Urothelium cell line (cell line): ENCODE data around the gene ZBTB12.
"Not testable (repeated sequence)": the region's sequence is repeated elsewhere in the genome, so short reads cannot be mapped to it uniquely, and the experiment has no call there.

Source experiments
- DNase-seq: peaks from one replicate; pipeline ENCODE4 v3.0.0; 2011; ENCODE audit warnings: low spot score, mixed read lengths
- FAIRE-seq: peaks from 2 replicates; lab custom pipeline; 2011; peaks lifted over from hg19 to GRCh38; lab: Jason Lieb, UNC

ZBTB12 gene

GRCh38 chr6:31901953-31902643 is at the start of gene ZBTB12:
Gene ZBTB12, minus strand, starts transcription at chr6:31902086. Its CDS starts 781 bp downstream, at chr6:31901305.
- FAIRE-seq (no peak), DNase-seq (peak; percentile 94)

- FAIRE-seq (no peak), DNase-seq (no peak)
Observed at GRCh38 chr6:31949926-31950548, 48.2 kb upstream of the ZBTB12 start.

GRCh38 chr6:31948753-31949413 is 47.0 kb upstream of the ZBTB12 start:
- no peak for FAIRE-seq
- DNase-seq: no peak

- no peak for DNase-seq
- FAIRE-seq: no peak
Observed at GRCh38 chr6:31948306-31948705, 46.4 kb upstream of the ZBTB12 start.

GRCh38 chr6:31947864-31948263 is 46.0 kb upstream of the ZBTB12 start:
- no peak for DNase-seq
- no peak for FAIRE-seq

GRCh38 chr6:31947070-31947675 is 45.3 kb upstream of the ZBTB12 start:
- FAIRE-seq: no peak
- DNase-seq: no peak

GRCh38 chr6:31946370-31946885 is 44.5 kb upstream of the ZBTB12 start:
- FAIRE-seq (no peak), DNase-seq (no peak)

- DNase-seq (peak; percentile 31), FAIRE-seq (no peak)
Observed at GRCh38 chr6:31945507-31946369, 43.9 kb upstream of the ZBTB12 start, which contains the start of gene CFB. Gene CFB, plus strand, starts transcription at chr6:31946095. Its CDS starts 127 bp downstream, at chr6:31946222.

- FAIRE-seq (no peak), DNase-seq (no peak)
Observed at GRCh38 chr6:31945154-31945506, 43.2 kb upstream of the ZBTB12 start.

- DNase-seq: no peak
- FAIRE-seq: no peak
Observed at GRCh38 chr6:31943742-31944141, 41.9 kb upstream of the ZBTB12 start.

- DNase-seq: peak; percentile 23
- FAIRE-seq: no peak
Observed at GRCh38 chr6:31940256-31940664, 38.4 kb upstream of the ZBTB12 start.

- FAIRE-seq (no peak), DNase-seq (no peak)
Observed at GRCh38 chr6:31935823-31936222, 33.9 kb upstream of the ZBTB12 start.

- FAIRE-seq: no peak
Observed at GRCh38 chr6:31935021-31935420, 33.1 kb upstream of the ZBTB12 start.

GRCh38 chr6:31933537-31933936 is 31.7 kb upstream of the ZBTB12 start:
- no peak for FAIRE-seq
- no peak for DNase-seq

More at GRCh38 chr6:31935021-31935420, 33.1 kb upstream of the ZBTB12 start:
- no peak for DNase-seq

GRCh38 chr6:31932137-31932536 is 30.3 kb upstream of the ZBTB12 start:
- FAIRE-seq: not testable (repeated sequence)

GRCh38 chr6:31930962-31931361 is 29.1 kb upstream of the ZBTB12 start:
- DNase-seq: no peak
- no peak for FAIRE-seq

More at GRCh38 chr6:31932137-31932536, 30.3 kb upstream of the ZBTB12 start:
- not testable (repeated sequence) for DNase-seq

GRCh38 chr6:31928672-31928939 is 26.7 kb upstream of the ZBTB12 start:
- no peak for FAIRE-seq
- no peak for DNase-seq

- DNase-seq (no peak), FAIRE-seq (no peak)
Observed at GRCh38 chr6:31927863-31928671, 26.2 kb upstream of the ZBTB12 start.

- DNase-seq: no peak
- FAIRE-seq: no peak
Observed at GRCh38 chr6:31927242-31927862, 25.5 kb upstream of the ZBTB12 start, which contains the start of gene C2. Gene C2, plus strand, starts transcription at chr6:31927717. Its CDS starts 36 bp downstream, at chr6:31927753.
